OCI-LY7 (cell line): ENCODE measurements around the gene FCRLB.

Experiments
- CTCF ChIP-seq: fragments of 200-600 bp; sonication (generic); conservative IDR thresholded peaks from 2 replicates; pipeline ENCODE4 v1.5.1; 2014; ENCODE audit warnings: mild to moderate bottlenecking, antibody characterized with exemption, low read length, moderate library complexity, mixed read lengths
- EZH2phosphoT487 ChIP-seq: fragments of 200-600 bp; sonication (generic); IDR thresholded peaks from 2 replicates; pipeline ENCODE4 v1.6.1; 2018; ENCODE audit warnings: low read depth, borderline replicate concordance, mild to moderate bottlenecking, mixed run types, antibody characterized with exemption, low read length, moderate library complexity, mixed read lengths

- no peak for TF ChIP-seq CTCF
- TF ChIP-seq EZH2phosphoT487: no peak
Measured at GRCh38 chr1:161688946-161689345, 32.4 kb upstream of the FCRLB start.
